ENCODE results near the gene ATE1.
A peak's percentile ranks its signal among the peaks of the same experiment; 100 is the strongest.
"Not testable (repeated sequence)": the region's sequence is repeated elsewhere in the genome, so short reads cannot be mapped to it uniquely, and the experiment has no call there.

Gene ATE1

DNA sequence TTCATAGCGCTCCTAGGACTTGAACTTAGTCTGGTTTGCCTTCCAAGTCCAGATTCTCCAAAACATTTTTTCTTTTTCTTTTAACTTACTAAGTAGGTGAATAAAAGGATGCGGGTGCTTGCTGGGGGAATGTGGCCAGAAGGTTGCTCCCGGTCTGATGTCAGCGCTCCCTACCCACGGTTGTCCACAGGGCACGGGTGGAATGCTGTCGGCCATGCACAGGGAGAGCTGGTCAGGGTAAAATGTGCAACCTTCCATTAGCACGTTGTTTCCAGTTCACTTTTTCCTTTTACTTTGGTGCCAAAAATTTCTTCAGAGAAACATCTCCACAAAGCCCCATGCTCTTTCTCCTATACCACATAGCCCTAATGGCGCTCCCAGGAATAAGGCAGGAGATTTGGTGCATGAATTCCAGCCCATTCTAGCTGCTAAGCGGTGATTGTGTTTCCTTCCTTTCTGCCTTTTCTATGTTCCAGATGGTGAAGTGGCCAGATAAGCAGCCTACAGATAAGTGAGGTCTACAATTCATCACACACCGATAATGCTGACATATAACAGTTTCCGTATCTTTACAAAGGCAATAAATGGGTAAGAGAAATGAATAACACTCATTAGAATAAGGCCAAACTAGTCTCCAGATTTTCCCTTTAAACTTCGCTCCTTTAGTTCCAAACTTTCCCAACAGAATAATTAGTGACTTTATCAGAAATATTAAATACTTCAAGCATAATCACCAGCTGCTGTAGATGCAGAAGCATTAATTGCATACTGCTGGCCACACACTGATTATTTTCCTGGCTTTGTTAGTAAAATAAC, 191.3 kb downstream of the ATE1 start:
- no peak for DNase-seq (ENCODE audit: low read depth in 2 of 2)

DNA sequence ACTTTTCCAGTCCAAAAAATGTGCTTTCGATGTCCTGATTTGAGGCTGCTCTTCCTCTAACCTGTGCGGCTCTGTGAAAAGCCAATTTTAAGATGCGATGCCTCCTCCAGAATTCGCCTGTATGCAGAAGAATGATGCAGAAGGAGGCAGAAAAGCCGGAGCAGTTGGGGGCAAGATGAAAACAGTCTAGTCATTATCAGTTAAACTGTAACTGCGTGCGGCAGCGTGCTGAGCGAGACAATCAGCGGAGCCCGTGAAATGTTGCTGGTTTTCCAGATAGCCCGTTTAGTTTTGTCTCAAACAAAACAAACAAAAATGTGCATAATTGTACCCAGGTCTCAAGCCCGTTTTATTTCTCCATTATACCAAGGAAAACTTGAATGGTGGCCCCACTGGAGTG, 192.6 kb downstream of the ATE1 start:
- DNase-seq (ENCODE audit: low read depth in 2 of 2), result no peak

DNA sequence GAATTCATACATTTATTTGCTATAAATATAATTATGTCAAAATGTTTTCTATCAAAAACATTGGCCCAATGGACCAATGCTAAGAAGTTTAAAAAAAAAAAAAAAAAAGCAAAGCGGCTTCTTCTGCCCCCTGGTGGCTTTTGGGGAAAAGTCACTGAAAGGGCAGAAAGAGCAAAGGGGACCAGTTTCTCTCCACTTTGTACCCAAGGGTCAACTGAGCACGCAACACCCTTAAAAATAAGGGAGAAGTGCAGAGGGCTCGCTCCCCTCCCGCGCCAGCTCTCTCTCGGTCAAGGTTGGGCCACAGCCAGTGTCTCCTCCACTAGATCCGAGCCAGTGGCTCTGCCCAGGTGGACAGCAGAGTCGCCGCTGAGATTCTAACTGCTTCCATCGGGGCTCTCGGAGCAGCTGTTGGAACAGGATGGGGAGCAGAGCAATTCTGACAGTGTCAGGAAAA, 193.2 kb downstream of the ATE1 start:
- no peak for DNase-seq (ENCODE audit: low read depth in 2 of 2)

DNA sequence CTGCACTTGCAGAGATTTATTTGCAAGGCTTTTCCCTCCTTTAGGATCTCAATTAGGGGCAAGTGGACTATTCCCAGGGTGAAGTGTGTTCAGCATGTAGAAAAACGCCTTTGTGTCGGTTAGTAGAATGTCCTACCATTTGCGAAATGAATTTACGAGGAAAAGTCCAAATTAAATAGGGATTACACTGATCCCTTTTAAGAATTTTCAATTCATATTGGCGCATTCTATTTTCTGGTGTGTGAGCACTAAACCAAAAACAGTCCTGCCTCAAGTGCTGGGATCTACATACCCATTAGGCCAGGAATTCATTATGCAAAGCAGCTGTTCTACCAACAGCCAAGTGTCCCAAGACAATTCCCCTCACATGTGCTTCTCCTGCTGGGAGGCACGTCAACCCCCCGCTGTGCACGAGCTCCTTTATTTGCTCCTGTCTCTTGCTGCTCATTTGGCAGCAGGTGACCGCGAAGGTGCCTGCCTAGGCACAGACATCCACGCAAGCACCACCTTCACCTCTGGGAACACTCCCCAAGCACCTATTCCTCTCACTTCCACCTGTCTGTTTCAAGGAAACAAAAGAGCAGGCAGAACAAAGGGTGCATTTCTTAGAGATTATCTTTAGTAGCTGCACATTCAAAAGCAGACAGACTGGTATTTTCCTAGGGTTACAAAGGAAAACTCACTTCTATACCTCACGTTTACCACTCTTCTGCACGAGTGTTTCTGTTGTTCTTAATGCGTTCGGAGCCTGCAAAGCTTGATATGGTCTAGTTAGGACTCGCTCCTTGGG, 195.0 kb downstream of the ATE1 start:
- no peak for DNase-seq (ENCODE audit: low read depth in 2 of 2)

DNA sequence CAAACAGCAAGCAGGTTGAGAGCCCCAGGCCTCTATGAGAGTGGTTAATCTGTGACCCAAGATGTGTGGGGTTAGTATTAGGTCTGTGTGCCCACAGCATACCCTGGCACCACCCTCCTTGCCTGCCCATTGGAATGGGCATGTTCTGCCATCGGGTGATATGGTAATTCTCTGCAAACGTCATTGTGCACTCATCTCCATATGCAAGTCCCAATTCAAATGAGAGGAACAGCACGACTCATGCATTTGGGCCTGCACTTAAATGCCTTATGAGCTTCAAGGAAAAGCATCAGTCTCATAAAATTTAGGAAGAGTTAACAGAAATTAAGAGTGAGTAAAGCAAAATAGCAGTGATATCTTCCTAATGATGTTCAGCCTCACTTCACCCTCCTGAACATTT, 195.7 kb downstream of the ATE1 start:
- no peak for DNase-seq (ENCODE audit: low read depth in 2 of 2)

DNA sequence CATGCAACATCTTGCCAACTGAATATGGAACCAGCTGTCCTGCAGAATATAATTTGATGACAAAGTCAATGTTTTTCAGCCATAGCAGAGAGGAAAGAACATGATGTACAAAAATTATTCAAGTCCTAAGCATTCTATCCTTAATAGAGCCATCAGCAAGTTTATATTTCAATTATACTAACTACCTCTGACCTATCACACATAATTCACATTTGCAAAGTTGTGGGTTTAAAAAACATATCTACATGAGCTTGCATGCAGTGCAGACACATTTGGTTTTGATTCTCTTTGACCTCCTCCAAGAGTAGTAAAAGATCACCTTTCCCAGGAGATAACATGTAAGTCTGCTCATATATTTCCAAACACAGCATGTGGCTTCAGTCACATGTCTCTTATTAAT, 203.5 kb downstream of the ATE1 start:
- DNase-seq (ENCODE audit: low read depth in 2 of 2), result no peak

DNA sequence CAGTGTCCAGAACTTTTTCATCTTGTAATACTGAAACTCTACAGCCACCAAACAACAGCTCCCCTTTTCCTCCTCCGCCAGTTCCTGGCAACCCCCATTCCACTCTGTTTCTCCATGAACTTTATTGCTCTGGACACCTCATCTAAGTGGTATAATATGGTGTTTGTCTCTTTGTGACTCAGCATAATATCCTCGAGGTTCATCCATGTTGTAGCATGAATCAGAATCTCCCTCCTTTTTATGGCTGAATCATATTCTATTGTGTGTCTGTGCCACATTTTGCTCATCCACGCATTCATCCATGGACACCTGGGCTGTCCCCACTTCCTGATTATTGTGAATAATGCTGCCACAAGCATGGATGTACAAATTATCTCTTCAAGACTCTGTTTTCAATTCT, 205.2 kb downstream of the ATE1 start:
- no peak for DNase-seq (ENCODE audit: low read depth in 2 of 2)

DNA sequence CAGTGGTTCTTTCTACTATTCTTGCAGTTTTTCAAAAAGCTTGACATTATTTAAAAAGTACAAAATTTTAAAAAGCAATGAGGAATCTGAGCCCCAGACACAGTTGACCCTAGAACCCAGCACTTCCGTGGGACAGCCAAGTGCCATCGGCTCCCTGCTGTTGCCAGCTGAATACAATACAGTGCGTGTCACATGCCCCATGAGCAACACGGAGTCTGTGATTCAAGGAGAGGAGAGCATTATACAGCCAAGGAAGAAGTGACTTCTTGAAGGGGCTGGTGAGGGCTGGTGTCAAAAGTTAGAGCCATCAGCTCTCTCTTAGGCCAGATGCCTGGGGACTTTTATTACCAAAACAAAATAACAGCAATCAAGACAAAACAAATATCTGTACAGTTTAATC, 206.6 kb downstream of the ATE1 start:
- DNase-seq (ENCODE audit: low read depth in 2 of 2), result no peak

DNA sequence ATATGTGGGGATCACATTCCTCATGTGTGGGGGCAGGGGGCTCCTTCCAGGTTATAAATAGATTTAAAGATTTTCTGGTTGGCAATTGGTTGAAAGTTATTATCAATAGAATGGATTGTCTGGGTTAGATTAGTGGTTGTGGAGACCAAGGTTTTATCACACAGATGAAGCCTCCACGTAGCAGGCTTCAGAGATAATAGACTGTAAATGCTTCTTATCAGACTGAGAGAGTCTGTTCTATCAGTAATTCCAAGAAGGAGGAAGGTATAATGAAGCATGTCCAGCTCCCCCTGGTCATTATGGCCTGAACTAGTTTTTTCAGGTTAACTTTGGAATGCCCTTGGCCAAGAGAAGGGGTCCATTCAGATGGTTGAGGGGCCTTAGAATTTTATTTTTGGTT, 211.9 kb downstream of the ATE1 start:
- DNase-seq (ENCODE audit: low read depth in 2 of 2), result no peak

DNA sequence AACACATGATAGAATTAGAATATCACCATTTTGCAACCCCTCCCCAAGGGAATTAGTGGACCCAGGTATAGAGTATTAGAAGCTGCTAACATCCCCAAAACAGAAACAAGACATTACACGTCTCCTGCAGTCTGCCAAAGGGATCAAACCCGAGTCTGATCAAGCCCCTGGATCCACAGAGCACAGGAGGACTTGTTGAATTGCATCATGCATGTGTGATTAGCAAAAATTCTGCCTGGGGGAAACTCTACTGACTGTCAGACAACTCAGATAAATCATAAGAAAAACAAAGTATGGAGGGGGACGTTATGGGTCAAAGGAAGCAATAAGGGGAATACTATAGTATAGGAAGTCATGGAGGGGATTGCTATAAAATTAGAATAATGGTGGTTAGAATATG, 212.8 kb downstream of the ATE1 start:
- DNase-seq (ENCODE audit: low read depth in 2 of 2), result no peak

DNA sequence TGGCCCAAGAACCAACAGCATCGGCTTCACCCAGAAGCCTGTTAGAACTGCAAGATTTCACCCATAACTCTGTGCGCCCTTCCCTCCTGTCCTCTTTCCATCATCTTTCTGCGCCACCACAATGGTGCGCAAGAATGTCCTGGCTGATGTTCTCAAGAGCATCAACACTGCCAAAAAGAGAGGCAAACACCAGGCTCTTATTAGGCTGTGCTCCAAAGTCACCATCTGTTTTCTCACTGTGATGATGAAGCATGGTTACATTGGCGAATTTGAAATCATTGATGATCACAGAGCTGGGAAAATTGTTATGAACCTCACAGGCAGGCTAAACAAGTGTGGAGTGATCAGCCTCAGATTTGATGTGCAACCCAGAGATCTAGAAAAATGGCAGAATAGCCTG, 214.3 kb downstream of the ATE1 start:
- DNase-seq (ENCODE audit: low read depth in 2 of 2), result no peak

DNA sequence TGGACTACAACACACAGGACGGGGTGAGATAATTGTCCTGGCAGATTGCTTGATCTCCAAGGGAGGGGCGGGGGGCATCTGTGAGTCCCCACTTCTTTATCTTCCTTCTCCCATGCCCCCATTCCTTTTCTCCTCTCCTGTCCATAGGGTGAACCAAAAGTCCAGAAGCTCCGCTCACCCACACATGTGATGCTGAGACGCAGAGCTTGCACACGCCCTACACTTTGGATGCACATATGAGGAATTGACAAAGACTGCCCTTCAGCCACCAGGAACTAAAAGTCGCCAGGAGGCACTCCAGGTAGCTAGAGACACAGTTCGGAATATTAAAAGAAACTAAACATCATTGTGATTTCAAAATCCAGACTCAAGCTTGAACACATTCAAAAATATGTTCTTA, 216.9 kb downstream of the ATE1 start:
- DNase-seq (ENCODE audit: low read depth in 2 of 2), result no peak

DNA sequence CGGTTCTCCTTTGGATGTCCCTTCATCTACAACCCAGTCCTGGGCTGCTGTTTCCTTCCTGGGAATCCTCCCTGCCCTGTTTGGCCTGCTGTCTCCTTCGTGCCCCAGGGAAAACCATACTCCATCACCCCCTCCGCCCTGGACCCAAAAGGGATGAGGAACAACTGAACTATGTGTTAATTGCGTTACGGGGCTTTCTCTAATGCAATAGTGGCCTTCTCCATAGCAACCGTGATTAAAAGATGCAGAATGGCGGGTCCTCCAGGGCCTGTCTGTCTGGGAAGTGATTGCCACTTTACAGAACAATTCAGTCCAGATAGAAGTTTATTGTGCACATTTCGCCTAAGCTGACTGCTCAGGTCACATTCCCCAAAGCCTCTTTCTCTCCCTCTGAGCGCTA, 217.6 kb downstream of the ATE1 start:
- DNase-seq (ENCODE audit: low read depth in 2 of 2), result no peak

DNA sequence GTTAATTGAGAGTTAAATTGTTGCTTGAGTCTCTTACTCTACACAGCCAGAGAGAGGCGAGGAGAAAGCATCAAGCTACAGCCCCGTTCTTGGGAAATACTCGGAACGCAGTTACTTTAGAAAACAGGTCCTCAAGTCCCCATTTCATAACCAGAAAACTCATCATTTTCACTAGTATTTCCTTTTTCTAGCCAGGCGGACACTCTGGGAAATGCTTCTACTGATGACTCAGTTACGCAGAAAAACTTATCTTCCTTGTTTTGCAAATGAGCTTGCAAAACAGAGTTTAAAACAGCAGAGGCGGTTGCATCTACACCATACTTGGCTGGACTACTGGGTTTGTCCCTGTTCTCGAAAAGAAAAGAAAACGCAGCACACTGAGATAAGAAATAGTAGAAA, 218.2 kb downstream of the ATE1 start:
- DNase-seq (ENCODE audit: low read depth in 2 of 2), result no peak

DNA sequence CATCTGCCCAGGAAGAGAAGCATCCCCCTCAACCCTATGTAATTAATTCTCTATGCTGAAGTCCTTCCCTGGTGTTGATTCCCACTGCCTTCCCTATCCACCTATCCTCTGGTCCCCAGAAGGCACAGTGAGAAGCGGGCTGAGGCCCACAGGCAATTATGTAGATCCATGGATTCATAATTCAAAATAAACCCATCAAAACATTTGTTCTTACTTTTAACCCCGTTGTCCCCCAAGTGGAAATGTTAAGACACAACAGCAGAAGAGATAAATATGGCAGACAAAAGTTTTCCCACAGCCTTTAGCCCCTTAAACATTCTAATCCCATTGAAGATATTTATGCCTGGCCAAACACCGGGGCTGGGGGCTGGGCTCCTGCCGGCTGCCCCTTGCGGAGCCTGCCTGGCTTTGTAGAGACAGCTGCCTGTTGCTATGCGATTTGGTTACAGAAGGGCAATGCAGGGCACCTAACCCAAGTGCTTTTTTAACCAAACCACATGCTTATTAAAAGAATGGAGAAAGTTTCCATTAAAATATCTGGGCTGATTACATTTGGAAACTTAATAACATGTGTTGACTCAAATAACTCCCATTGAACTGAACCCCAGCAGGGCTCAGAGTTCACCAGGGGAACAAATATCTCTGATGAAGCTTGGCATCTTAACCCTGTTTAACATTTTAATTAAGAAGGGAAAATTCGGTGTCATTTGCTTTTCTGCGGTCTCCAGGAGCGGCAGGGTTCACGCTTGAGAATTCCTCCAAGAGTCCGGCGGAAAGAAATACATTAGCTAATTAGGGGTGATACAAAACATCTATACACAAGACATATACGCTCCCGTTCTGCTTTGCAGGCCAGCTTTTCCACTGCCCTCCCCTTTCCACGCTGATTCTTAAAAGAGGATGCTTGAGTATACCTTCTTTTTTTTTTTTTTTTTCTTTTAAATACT, 218.8 kb downstream of the ATE1 start:
- no peak for DNase-seq (ENCODE audit: low read depth in 2 of 2)

DNA sequence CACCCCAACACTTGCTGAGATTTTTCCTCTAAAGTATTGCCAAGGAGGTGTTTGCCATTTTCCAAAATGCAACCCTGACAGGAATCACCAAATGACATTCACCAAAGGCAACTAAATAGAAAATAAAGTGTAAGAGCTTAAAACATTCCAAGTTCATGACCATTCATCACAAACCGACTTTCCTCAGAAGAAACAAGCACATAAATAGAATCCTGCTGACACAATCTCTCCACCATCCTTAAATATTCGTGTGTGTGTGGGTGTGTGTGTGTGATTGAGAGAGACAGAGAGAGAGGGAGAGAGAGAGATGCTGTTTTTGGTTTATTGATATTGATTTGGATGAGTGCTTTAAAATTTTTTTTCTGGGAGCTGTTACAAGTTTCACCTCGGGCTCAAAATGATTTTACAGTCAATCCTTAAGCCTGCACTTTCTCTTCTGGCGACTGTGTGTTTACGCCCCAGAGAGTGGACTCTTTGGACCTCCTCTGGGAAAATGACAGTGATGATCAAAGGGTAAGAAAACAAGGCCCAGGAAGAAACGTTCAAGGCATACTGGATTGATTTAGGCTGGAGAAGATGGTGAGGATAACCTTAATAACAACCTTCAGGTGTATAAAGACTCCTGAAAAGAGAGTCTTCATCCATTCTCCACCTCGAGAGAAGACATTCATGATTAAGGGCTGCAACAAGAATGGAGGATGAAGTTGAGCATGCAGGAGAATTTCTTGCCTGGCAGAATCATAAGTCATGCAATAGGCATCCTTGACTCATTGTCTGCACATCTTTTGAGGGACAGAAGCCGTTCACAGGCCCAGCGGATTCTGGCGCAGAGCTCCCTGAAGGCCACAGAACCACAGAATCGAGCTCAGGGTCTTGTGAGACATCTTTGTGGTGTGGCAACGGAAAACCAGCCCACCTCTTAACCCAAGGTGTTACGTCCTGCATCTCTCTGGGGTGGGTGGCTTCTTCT, 225.2 kb downstream of the ATE1 start:
- no peak for DNase-seq (ENCODE audit: low read depth in 2 of 2)

DNA sequence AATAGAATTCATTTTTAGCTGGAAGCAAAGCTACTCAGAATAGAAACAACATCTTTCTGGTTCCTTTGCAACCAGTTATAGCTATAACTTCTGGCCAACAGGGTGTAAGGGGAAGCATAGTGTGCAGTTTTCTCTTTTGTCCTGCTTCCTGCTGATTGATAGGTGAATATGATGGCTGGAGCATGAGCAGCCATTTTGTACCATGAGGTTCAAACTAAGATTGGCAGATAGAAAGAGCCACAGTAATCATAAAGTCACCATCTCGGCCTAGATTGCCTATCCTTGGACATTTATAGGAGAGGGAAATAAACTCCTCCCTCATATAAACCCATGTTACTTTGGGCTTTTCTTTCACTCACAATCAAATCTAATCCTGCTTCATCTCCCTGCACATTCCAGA, 227.4 kb downstream of the ATE1 start:
- DNase-seq (ENCODE audit: low read depth in 2 of 2), result no peak

DNA sequence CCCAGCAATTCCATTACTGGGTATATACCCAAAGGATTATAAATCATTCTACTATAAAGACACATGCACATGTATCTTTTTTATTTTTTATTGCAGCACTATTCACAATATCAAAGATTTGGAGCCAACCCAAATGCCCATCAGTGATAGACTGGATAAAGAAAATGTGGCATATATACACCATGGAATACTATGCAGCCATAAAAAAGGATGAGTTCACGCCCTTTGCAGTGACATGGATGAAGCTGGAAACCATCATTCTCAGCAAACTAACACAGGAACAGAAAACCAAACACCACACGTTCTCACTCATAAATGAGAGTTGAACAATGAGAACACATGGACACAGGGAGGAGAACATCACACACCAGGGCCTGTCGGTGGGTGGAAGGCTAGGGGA, 228.1 kb downstream of the ATE1 start:
- DNase-seq (ENCODE audit: low read depth in 2 of 2), result not testable (repeated sequence)

DNA sequence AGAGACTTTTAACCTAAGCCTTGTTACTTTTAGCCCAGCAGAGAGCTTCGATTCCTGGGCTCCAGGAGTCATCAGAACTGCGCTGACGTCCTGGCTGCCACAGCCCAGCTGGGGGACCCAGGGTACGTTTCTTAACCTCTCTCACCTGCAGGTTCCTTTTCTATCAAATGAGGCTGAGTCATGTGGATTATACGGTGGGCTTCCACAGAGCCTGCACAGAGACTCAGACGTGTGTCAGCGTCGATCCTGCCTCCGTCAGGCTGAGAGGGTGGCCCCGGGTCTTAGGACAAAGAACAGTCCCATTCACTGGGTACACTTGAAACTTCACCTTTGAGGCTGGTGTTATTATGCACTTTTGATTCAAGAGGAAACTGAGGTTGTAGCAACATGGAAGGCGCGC, 228.9 kb downstream of the ATE1 start:
- no peak for DNase-seq (ENCODE audit: low read depth in 2 of 2)

DNA sequence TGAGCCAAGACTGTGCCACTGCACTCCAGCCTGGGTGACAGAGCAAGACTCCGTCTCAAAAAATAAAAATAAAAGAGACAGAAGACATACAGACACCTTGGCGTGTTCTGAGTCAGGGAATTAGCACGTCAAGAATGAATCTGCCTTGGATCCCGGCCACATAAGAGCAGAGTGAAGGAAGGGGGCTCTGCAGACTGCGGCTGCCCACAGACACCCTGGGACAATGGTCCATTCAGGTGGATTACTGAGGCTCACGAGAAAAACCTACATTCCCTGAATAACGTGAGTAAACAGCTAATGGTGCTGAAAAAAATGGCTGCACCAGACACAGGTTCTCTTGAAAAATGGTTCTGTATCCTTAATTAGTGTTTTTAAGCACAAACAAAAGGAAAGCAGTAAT, 229.5 kb downstream of the ATE1 start:
- no peak for DNase-seq (ENCODE audit: low read depth in 2 of 2)

DNA sequence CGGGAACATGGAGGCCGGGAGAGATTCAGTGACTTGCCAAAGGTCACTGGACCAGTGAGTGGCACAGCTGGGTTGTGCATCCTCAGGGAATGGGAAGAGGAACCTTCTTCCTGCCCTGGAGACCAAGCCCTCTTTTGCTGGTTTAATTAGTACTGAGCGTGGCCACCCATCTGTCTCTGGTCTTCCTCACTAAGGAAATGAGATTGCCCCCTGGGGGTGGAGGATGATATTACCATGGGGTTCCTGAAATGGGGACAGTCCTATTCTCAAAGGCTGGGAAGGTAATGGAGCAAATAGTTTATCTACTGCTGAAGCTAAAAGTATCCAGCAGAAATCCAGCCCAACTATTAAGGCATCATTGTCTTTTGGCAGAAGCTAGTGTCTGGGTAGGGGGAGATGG, 231.0 kb downstream of the ATE1 start:
- DNase-seq (ENCODE audit: low read depth in 2 of 2), result peak; percentile 9 to 27
